ENCODE measurements around the gene NF1.

- TF ChIP-seq POLR2A (IDR thresholded peaks at IDR 0.05) (no peak), POLR2AphosphoS5 (IDR thresholded peaks at IDR 0.05) (no peak), CTCF (IDR thresholded peaks at IDR 0.05 in 8 of 11, conservative IDR thresholded peaks at IDR 0.05 in 3 of 11) (no peak)
Measured at GRCh38 chr17:31269578-31269983, 174.8 kb downstream of the NF1 start.
